ENCODE results near the gene CD200. TPM values are rescaled to one million over a fixed set of nuclear protein-coding genes. Genes with fewer than 3 reads are reported as not detected.

The CD200 gene
- total and polyA plus RNA-seq, 9 of the 15 experiments (the other 6 are each of a cell fraction or from before 2014, with no cell fraction given): 0.13 TPM; not detected in 8

- Histone ChIP-seq H2AFZ (ENCODE audit: low read depth, low read length) (no peak overlapping the region), H3K9me3 (replicated peaks; ENCODE audit: control insufficient read depth, insufficient read depth, low read depth, low read length) (no peaks in the 10 kb centered on the region), H3K4me3 (no peak overlapping the region), H3K27ac (ENCODE audit: extremely low read depth, low read depth, low read length) (no peak overlapping the region), H3K27me3 (ENCODE audit: control insufficient read depth in 2 of 2, insufficient read depth in 2 of 2, low read length in 2 of 2) (no peaks in the 10 kb centered on the region), H4K20me1 (replicated peaks; ENCODE audit: control insufficient read depth, insufficient read depth, low read length) (no peaks in the 10 kb centered on the region), H3K79me2 (ENCODE audit: control insufficient read depth, insufficient read depth, low read length) (no peaks in the 10 kb centered on the region), H3K4me1 (replicated peaks in 1 of 2; ENCODE audit: control insufficient read depth in 2 of 2, insufficient read depth in 2 of 2, low read length in 2 of 2) (no peaks in the 10 kb centered on the region), H3K9me1 (ENCODE audit: control insufficient read depth, insufficient read depth, low read length) (no peaks in the 10 kb centered on the region), H3K4me2 (ENCODE audit: insufficient read depth, low read length) (no peak overlapping the region), H3K9ac (ENCODE audit: insufficient read depth in 1 of 2, low read depth in 2 of 2, low read length in 2 of 2) (no peak overlapping the region), H3K36me3 (ENCODE audit: control insufficient read depth, insufficient read depth, low read length) (no peaks in the 10 kb centered on the region)
- in situ Hi-C loops (cut with MboI): no loop called here
- ATAC-seq (no peak), DNase-seq (ENCODE audit: extremely low read depth in 1 of 4, low spot score in 3 of 4) (no peak), FAIRE-seq (no peak)
- no peak for TF ChIP-seq ZNF436 (CRISPR knock-in tag; IDR thresholded peaks at IDR 0.05)
- TF ChIP-seq U2AF1 (optimal IDR thresholded peaks at IDR 0.05; ENCODE audit: low read depth, low read length): no peak
- TF ChIP-seq, protein P1, sequence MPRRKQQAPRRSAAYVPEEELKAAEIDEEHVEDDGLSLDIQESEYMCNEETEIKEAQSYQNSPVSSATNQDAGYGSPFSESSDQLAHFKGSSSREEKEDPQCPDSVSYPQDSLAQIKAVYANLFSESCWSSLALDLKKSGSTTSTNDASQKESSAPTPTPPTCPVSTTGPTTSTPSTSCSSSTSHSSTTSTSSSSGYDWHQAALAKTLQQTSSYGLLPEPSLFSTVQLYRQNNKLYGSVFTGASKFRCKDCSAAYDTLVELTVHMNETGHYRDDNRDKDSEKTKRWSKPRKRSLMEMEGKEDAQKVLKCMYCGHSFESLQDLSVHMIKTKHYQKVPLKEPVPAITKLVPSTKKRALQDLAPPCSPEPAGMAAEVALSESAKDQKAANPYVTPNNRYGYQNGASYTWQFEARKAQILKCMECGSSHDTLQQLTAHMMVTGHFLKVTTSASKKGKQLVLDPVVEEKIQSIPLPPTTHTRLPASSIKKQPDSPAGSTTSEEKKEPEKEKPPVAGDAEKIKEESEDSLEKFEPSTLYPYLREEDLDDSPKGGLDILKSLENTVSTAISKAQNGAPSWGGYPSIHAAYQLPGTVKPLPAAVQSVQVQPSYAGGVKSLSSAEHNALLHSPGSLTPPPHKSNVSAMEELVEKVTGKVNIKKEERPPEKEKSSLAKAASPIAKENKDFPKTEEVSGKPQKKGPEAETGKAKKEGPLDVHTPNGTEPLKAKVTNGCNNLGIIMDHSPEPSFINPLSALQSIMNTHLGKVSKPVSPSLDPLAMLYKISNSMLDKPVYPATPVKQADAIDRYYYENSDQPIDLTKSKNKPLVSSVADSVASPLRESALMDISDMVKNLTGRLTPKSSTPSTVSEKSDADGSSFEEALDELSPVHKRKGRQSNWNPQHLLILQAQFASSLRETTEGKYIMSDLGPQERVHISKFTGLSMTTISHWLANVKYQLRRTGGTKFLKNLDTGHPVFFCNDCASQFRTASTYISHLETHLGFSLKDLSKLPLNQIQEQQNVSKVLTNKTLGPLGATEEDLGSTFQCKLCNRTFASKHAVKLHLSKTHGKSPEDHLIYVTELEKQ (CRISPR knock-in tag; IDR thresholded peaks at IDR 0.05): no peak
- no peak for TF ChIP-seq ETV1 (tag; conservative IDR thresholded peaks at IDR 0.05; ENCODE audit: low read depth)
- no peak for TF ChIP-seq ZNF239 (CRISPR knock-in tag; IDR thresholded peaks at IDR 0.05)
- TF ChIP-seq MEF2D (tag; conservative IDR thresholded peaks at IDR 0.05; ENCODE audit: low read depth): no peak
- TF ChIP-seq ZFP36 (IDR thresholded peaks at IDR 0.05; ENCODE audit: low read depth, low read length, partially characterized antibody): no peak
- TF ChIP-seq MTA1 (IDR thresholded peaks at IDR 0.05; ENCODE audit: borderline replicate concordance): no peak
- TF ChIP-seq ADNP (tag; IDR thresholded peaks at IDR 0.05): no peak
- no peak for TF ChIP-seq RUNX1 (IDR thresholded peaks at IDR 0.05; ENCODE audit: low read depth)
- no peak for TF ChIP-seq ZNF785 (CRISPR knock-in tag; IDR thresholded peaks at IDR 0.05)
- TF ChIP-seq KAT8 (IDR thresholded peaks at IDR 0.05; ENCODE audit: low read depth): no peak
- no peak for TF ChIP-seq EZH2 (IDR thresholded peaks at IDR 0.05; ENCODE audit: borderline replicate concordance, low read depth, low read length)
- TF ChIP-seq SLC30A9 (CRISPR knock-in tag; IDR thresholded peaks at IDR 0.05): no peak
- TF ChIP-seq ZNF589 (CRISPR knock-in tag; IDR thresholded peaks at IDR 0.05; ENCODE audit: low read depth): no peak
- no peak for TF ChIP-seq RBFOX2 (IDR thresholded peaks at IDR 0.05; ENCODE audit: low read depth, low read length)
- TF ChIP-seq ZC3H8 (IDR thresholded peaks at IDR 0.05): no peak
- TF ChIP-seq ASH1L (IDR thresholded peaks at IDR 0.05; ENCODE audit: borderline replicate concordance, low read depth, partially characterized antibody): no peak
- no peak for TF ChIP-seq IRF2 (CRISPR knock-in tag; IDR thresholded peaks at IDR 0.05)
- BruUV-seq (replicated peaks): no TSS peak
- intact Hi-C loops (cut with micrococcal nuclease): no loop called here
- ChIA-PET POLR2A (no interaction called here), CTCF (ENCODE audit: low intra/inter-chr PET ratio) (no interaction called here)
- WGBS (ENCODE audit: insufficient coverage, low coverage, missing lambda C conversion rate): 3% methylated on average over 4 of the region's 5 CpGs
Observed at GRCh38 chr3:112376241-112376911, 43.4 kb downstream of the CD200 start.

Data from K562 (cell line).